Measurements from ENCODE around the gene WDR20.
"Not testable (repeated sequence)": the region's sequence is repeated elsewhere in the genome, so short reads cannot be mapped to it uniquely, and the experiment has no call there.

The WDR20 gene

GRCh38 chr14:102243795-102244194, 104.1 kb downstream of the WDR20 start:
- DNase-seq, result not testable (repeated sequence)

GRCh38 chr14:102246071-102246470, 106.4 kb downstream of the WDR20 start:
- DNase-seq, result no peak

DNA sequence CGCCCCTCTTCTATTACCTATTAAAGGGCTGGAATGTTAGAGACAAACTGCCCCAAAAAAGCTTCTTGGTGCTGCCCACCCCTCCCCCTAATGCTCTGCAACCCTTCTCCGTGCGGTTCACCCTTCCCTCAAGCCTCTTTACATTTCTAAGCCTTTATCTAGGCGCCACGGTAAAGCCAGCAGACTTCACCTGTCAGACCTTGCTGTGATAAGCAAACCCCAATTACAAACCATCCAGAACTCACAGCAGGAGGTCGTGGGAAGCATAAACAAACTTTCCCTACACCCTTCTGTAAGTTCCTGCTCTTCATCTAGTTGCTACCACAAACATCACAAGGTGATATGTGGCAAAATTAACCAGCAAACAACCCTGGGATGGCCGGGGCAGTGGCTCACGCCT, 108.4 kb downstream of the WDR20 start:
- no peak for DNase-seq

DNA sequence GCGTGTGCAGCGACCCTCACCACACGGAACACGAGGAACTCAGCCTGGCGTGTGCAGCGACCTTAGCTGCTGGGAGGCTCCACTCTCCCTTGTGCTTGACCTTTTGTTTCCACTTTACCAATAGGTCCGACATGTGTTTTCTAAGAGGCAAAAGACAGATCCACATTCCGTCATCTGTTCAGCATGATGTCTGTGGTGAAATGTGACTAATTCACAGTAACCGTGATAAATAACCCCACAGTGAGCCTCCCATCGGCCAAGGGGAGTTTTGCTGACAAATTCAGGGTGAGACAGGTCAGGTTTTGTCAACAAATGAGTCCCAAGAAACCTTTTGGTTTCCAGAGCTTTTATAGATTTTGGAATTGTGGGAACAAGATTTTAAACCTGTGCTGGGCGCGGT, 109.3 kb downstream of the WDR20 start:
- DNase-seq, result no peak

GRCh38 chr14:102249981-102250380, 110.3 kb downstream of the WDR20 start:
- DNase-seq, result no peak

GRCh38 chr14:102250636-102251035, 110.9 kb downstream of the WDR20 start:
- DNase-seq, result no peak

- DNase-seq, result no peak
Measured at GRCh38 chr14:102251161-102251560, 111.5 kb downstream of the WDR20 start.

GRCh38 chr14:102252834-102253801, 113.4 kb downstream of the WDR20 start:
- no peak for DNase-seq

DNA sequence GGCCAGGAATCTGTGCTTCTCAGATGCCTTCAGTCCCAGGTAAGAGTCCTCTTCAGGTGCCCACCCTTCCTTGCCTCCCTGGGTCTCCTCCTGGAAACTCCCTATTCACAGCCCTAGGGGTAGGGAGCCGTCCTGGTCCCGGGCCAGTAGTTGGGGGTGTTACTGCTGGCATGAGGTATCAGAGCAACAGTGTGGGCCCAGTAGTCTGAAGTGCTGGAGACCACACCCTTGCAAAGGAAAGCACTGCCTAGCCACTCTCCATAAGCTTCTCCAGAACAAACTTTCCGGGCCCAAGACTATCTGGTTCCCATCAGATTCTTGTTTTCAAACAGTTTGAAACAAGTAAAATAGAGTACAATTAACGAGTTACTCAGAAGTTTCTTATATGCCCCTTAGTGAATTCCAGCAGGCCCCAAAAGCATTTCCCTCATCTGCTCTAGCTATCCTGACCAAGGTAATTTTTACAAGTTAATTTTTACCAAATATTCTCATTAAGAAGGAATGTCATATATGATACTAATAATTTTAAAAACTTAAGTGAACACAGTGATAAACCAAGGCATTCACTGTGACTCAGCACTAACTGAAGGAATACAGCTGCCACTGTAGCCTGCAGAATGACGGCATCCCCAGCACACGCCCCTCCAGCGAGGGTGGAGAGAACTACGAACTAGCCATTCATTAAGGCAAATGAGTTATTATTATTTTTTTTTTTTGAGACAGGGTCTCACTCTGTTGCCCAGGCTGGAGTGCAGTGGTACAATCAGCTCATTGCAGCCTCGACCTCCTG, 115.9 kb downstream of the WDR20 start:
- DNase-seq, result no peak

DNA sequence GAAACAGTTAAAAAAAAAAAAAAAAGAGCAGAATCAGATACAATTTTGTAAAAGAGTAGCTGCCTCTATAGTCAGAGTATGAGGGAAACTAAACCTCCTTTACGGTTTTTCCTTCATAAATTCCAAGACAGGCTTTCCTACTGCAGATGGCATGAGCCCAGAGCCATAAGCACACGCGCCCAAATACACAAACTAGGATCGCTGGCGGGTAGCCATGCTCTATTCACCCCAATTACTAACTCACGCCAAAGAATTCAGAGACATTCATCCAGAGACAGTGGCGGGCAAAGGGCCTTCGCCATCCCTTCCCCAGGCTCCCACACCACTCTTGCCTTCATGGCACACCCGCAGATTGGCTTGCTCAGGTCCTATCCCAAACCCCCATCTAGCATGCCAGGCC, 117.0 kb downstream of the WDR20 start:
- no peak for DNase-seq

DNA sequence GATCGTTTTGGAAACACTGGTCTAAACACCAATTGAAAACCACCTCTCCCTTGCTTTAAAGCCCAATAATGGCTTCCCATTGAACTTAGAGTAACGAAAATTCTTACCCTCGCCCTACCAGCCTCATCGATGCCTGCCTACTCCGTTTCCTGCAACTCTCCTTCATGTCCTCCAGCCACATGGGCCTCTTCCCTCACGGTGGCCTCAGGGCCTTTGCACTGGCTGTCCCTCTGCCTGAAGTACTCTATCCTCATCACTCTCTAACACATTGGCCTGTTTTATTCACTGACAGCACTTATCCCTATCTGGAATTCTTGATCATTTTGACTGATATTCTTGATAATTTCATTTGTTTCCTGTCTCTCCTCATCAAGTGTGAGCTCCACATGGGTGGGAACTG, 118.4 kb downstream of the WDR20 start:
- no peak for DNase-seq

Measured in NCI-H187 treated with DMSO at 0.1 percent for 48 hours (cell line).